ENCODE data around the gene SUPT20HL1.

Gene SUPT20HL1

GRCh38 chrX:24399550-24399949 lies 39.1 kb downstream of the SUPT20HL1 start:
- DNase-seq: no peak

- DNase-seq: no peak
These were observed 45.5 kb downstream of the SUPT20HL1 start for GRCh38 chrX:24405959-24406358.
